ENCODE results near the gene PRLH.
"Not testable (repeated sequence)": the region's sequence is repeated elsewhere in the genome, so short reads cannot be mapped to it uniquely, and the experiment has no call there.

Gene PRLH

DNA sequence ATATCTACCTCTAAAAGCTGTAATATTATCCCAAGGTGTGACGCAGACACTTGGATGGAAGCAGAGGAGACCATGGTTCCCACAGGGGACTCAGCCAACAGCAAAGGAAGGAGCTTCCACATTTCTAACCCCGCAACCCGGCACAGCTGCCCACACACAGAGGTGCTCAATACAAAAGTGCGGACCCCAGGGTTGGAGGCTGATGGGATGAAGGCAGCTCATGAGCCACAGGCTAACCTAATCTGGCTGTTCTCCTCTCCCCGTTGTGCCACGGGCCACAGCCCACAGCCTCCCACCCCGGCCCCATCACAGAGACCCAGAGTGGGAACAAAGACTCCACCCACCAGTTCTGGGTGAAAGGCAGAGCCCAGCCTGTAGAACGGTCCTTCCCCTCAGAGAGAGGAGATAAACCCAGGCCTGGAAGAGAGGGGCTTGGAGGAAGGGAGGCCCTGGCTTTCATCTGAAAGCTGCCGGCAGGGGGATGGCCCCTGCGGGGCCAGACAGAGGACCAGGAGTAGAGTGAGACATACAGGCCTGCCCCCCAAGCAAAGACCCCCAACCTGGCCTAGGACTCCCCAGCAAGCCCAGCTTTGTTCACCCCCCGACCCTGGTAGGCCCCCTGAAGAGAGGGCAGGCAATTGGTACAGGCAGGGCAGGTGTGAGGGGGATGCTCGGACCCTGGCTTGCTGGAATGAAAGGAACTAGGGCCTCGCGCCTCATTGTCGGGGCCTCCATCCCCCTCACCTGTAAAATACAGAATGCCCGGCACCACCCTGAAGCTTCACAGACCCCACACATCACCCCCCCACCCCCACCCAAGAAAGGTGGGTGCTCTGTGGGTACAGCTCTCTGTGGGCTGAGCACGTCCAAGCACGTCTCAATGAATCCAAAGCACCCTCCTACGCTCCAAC lies 17.3 kb downstream of the PRLH start:
- no peak for DNase-seq

- no peak for DNase-seq
Observed at GRCh38 chr2:237585590-237586221, 19.3 kb downstream of the PRLH start.

DNA sequence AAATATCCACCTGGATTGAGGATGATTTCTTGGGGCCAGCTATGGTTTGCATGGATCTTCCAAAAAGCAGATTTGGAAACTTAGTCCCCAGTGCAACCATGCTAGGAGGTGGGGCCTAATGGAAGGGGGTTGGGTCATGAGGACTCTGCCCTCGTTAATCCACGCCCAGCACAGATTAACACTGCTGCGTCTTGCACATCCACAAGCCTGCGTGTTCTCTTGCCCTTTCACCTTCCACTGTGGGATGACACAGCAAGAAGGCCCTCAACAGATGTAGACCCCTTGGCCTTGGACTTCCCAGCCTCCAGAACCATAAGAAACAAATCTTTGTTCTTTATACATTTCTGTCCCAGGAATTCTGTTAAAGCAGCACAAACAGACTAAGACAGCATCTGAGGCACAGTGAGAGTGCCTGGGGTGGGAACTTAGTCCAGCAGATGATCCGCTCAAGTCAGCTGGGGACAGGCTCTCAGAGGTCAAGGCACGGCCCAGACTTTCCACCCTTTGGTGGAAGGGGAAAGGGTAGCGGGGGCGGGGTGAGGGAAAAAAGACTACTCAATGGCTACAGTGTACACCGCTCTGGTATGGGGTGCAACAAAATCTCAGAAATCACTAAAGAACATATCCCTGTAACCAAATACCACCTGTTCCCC lies 21.8 kb downstream of the PRLH start:
- DNase-seq, result no peak

- no peak for DNase-seq
Observed at GRCh38 chr2:237590272-237591140, 24.1 kb downstream of the PRLH start, which contains the start of gene RAB17. Gene RAB17, minus strand, starts transcription at chr2:237590734. Its CDS starts 4,580 bp downstream, at chr2:237586154.

- no peak for DNase-seq
Observed at GRCh38 chr2:237591141-237591881, 24.9 kb downstream of the PRLH start.

DNA sequence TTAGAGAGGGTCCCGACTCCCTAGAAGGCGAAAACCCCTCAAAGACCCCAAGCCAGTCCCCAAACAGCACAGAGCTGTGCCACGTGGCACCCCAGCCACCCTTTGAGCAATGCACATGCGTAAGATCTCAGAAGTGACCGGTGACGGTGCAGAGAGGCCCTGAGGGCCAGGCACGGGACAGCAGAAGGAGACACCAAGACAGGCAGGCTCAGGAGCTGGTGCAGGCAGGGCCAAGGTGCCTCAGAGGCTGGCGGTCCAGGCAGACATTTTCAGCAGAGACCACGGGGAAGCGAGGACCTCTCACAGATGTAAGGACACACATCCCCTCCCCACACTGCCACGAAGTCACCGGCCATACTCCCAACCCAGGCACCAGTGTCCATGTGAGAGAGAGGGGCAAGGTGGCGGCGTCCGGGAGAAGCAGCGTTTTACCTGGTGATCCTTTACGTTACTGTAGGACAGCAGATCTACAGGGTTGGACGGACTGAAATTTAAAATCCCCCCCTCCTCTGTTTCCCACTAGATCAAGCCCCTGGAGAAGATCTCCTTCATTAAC lies 26.1 kb downstream of the PRLH start:
- no peak for DNase-seq

GRCh38 chr2:237593036-237593435 lies 26.7 kb downstream of the PRLH start:
- DNase-seq, result no peak

GRCh38 chr2:237593596-237594320 lies 27.4 kb downstream of the PRLH start:
- no peak for DNase-seq

GRCh38 chr2:237594514-237594871 lies 28.1 kb downstream of the PRLH start:
- DNase-seq, result no peak

- DNase-seq, result not testable (repeated sequence)
Observed at GRCh38 chr2:237595829-237596519, 29.6 kb downstream of the PRLH start.

DNA sequence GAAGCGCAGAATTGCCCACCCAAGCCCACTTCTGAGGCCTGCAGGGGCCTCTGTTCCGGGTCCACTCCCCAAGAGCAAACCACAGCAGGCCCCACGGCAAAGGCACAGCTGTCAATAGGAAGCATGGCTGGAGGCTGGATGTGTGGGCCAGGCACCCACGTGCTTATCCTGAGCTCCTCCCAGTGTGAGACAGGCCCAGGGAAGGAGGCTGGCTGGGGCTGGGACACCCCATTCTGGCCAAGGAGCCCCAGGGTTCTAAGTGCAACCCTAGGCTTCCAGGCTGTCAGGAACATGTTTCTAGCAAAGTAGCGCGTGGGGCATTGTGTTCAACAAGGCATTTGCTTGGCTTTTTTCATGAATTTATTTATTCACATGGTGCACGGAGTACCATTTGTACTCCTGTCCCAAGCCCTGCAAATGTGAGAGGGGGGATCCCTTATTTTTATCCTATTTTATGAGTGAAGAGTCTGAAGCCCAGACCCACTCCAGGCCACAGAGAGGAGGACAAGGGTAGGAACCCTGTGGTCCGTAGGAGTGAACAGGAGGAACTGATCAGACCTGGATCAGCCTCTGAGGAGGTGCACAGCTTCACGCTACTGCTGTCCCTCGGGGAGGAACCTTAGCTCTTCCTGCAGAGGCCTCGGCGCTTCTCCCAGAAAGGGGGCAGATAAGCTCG lies 30.3 kb downstream of the PRLH start:
- DNase-seq, result no peak

- DNase-seq, result no peak
Observed at GRCh38 chr2:237597196-237598145, 31.1 kb downstream of the PRLH start.

GRCh38 chr2:237598468-237599208 lies 32.3 kb downstream of the PRLH start:
- no peak for DNase-seq

GRCh38 chr2:237599465-237600110 lies 33.2 kb downstream of the PRLH start:
- DNase-seq, result no peak

- peak; percentile 62 for DNase-seq
Observed at GRCh38 chr2:237600205-237600846, 34.0 kb downstream of the PRLH start.

DNA sequence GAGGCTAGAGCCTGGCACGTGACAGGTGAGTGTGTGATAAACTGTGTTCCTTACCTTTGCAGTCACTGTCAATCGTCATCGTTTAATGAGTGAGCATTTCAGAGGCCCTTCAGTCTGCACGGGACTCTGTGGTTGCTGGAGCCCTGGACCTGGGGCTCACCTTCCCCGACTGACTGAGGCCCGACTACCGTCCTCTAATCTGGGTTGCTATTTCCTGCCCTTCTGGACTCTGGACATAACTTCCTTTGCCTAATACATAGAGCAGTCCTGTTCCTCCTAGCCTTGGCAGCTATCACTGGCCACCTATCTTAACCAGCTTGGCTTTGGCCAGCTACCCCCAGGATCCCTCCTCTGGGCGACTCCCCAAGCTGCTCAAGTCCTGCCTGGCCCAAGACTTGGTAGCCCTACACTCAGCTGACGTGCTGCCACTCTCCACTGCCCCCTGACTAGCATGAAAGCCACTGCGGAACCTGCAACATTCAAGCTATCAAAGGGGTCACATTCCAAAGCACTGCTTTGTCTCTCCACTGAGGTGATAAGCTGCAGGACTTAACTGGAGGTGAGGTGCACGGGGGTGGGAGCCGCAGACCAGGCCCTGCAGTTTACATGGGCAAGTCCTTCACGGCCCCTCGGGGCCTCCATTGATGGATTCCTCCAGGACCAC lies 35.2 kb downstream of the PRLH start:
- no peak for DNase-seq
